HG03066 (cell line): ENCODE measurements around the gene CRIP2.

Experiments
- ATAC-seq: cut with Tn5 transposase; IDR thresholded peaks from one replicate; pipeline ENCODE4 v1.9.1; 2021; ENCODE audit warnings: low read depth; ENCODE audit not compliant: unreplicated experiment

Gene CRIP2

DNA sequence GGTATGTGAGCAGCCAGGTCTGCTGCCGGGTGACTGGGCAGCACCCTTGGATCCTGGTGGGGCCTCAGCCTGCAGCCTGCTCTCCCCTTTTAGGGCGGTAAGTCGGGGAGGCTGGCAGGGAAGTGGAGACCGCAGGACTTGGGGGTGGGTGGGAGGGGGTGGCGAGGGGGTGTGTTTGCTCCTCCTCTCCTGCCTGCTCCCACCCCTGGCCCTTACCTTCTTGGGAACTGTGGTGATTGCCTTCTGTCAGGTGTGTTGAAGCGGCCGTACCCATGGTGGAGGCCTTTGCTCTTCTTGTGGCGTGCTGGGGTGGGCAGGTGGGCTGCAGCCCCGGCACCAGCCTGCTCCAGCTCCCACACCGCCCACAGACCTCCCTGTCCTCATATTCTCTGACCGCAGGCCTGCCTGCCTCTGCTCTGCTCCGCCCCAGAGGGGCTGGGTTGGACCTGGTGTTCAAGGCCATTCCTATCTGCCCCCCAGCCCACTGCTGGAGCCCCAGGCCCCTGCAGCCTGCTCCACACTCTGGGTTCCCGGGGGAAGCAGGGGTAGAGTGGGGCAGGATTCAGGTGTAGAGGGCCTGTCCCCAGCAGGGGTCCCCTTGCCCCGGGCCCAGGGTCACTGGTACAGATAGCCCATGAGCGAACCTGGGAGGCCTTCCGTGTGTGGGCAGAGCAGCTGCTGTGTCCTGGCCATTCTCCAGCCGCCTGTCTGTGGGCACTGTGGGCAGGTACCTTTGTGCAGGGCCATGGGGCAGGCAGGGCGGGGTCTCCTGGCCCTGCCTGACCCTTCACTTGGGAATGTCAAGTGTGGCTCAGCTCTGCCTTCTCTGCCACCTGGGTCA, 21.6 kb downstream of the CRIP2 start:
- ATAC-seq = no peak

DNA sequence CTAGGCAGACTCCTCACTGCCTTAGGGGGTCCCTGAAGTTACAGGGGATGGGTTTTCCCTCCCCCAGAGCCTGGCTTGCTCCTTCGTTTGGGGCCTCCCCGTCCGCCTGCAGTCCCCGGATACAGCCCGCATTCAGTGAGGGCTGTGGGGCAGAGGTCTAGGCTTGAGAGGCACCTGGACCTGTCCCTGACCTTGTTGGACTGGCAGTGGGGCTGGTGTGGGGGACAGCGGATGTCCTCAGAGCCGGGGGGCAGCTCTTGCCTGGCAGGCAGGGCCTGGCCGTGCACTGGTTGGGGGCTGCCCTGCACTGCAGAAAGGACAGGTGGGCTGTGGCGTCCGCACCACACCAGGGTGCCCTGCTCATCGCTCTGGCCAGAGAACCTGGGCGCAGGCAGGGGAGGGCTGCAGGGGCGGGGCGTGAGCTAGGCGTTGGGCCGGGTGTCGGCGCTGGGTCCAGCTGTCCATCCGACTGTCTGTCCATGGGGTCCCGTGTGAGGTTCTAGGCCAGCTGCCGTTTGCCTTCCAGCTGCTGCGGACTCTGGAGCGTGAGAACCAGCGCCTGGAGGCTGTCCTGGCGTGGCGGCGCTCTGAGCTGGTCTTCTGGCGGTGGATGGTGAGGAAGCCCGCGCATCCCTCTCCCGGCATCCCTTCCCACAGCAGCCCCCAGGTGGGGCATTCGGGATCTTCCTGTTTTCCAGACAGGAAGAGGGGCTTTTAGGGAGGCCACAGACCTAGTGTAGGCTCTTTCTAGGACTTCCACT, 22.4 kb downstream of the CRIP2 start:
- ATAC-seq = no peak

DNA sequence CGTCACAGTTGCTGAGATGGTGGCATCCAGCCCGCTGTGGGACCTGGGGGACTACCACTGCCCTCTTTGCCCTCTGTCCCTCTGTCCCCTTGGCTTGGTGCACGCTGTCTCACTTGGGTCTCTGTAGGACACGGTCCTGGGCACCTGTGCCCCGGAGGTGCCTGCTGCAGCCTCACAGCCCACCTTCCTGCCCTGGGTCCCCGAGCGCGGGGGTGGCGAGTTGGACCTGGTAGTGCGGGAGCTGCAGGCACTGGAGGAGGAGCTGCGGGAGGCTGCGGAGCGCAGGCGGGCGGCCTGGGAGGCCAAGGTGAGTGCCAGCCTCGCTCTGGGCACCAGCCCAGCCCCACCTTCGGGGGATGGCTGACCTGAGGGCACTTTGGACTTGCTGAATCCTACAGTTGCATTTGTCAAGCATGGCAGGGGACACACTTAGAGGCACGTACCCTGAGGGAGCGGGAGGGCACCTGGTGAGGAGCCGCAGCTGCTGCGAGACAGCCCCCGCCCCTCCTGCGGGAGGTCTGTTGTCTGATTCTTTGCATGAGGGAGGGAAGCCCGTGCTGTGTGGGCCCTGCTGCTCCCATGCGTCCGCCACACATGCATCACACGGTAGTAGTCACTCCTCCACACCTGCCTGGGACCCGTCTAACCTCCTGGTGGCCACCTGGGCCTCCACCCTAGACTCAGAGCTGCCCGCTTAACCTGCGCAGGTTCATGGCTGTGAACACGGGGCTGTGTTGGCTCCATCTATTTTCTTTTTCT, 23.2 kb downstream of the CRIP2 start:
- ATAC-seq = no peak

DNA sequence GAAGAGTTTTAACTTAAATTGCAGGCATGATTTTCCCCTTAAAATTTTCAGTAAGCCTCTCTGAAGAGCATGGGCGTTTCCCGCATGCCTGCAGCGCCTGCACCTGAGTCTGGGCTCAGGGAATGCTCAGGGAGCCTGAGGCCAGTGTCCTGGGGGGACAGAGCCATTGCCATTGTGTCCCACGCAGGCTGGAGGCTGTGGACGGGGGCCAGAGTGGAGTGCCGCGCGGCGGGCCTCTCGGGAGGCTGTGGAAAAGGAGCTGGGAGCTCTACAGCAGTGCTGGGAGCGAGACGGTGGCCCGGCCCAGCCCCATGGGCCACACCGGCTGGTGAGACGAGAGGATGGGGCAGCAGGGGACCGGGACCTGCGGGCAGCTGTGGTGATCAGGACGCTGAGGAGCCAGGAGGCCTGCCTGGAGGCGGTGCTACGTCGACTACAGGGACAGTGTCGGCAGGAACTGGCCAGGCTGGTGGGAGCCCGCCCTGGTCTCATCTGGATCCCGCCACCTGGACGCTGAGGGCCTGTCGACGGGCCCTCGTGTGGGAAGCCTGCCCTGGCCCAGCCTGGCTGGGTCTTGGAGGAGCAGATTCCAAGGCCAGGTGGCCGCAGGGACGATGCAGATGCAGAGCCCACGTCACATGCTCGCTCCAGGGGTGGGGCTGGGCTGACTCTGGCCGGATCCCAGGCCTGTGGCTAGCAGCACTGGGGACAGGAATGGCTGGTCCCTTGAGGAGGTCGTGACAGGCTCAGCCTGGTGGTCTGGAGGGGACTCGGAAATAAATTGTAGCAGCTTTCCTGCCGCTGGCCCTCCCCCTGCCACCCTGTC, 24.0 kb downstream of the CRIP2 start:
- no peak for ATAC-seq

DNA sequence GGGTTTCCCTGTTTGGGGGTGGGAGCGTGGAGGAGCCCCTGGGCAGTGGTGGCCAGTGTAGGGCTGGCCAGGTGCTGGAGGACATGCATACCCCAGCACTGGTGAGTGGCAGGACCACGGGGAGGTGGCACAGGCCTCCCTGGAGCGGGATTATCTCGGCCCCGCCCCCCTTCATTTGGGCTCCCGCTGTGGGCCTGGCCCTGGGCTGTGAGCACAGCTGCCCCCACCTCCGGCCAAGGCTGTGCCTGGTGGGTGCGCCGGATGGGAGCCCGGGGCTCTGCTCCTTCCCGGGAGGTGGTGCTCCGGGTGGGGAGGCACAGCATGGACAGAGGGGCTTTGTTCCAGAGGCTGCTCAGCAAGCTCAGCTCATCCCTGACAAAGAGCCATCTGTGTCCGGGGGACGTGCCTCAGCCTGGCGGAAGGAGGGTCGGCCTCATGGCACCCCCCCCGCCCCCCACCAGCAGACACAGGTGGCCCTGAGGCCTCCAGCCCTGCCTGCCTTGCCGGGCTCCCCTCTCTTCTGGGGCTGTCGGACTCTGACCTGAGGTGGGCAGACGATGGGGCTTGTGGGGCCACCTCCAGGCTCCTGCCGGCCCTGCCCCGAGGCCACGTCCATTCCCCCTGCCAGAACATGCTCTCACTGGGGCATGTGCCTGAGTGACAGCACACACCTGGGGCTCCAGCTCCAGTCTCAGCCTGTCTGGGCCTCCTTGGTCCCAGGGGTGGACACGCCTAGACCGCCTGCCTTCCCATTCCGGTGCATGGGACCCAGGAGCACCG, 24.8 kb downstream of the CRIP2 start:
- ATAC-seq = no peak

DNA sequence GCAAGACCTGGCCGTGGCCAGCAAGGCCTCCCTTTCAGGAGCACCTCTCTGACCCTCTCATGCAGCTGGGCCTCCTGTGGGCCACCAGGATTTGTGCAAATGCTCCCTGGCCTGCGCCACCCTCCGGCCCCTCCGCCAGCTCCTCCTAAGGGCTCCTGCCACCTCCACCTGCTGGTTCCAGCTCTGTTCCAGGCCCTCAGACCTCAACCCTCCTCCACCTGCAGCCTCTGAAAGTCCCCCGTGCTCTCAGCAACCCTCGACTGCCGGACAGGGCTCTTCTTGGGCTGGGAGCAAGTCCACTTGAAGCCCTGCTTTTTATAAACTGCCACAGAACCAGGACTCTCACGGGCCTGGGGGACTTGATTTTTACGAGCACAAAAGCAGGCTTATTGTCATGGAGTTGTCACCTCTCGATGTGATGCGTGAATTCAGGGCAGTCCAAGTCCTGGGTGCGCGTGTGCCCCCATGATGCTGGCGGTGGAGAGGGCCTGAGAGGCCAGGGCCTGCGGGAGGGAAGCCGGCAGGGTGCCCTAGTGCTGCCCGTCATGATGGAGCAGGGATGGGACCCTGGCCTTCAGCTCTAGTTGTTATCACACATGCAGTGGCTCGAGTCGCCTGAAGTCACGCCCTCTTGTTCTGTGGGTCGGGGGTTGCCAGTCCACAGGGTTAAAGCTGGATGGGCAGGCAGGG, 25.6 kb downstream of the CRIP2 start:
- ATAC-seq = no peak

DNA sequence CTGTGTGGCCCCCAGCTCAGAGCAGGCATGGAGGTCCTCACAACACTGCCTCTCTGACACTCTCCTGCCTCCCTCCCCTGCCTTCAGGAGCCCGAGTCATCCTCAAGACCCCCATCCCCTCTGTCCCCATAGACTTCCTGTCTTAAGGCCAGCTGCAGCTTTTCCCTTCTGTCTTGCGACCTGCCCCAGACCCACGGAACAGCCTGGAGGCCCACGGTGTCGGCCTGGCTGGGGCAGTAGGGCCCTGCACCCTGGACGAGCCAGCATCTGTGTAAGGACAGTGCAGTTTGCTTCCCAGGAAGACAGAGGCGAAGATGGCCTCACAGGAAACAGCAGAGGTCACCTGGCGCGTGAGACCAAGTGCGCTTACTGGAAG, 26.1 kb downstream of the CRIP2 start:
- no peak for ATAC-seq

DNA sequence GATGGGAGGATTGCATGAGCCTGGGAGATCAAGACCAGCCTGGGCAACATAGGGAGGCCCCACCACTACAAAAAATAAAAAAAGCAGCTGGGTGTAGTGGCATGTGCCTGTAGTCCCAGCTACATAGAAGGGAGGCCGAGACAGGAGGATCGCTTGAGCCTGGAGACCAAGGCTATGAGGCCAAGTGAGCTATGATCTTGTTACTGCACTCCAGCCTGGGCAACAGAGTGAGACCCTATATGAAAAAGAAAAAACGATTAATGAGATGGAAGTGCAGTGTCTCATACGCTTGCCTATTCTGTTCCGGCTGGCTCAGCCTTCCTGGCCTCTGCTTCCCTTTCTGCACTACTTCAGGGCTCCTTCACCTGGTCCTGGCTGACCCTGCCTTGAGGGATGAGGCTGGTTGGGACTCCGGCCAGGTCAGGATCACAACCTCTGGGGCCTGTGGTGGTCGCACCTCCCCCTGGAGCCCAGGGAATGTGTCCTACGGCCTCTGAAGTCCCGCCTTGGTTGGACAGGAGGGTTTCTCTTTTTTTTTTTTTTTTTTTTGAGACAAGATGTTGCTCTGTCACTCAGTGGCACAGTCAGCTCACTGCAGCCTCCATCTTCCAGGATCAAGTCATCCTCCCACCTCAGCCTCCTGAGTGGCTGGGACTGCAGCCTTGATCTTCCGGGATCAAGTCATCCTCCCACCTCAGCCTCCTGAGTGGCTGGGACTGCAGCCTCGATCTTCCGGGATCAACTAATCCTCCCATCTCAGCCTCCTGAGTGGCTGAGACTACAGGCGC, 27.1 kb downstream of the CRIP2 start:
- no peak for ATAC-seq

DNA sequence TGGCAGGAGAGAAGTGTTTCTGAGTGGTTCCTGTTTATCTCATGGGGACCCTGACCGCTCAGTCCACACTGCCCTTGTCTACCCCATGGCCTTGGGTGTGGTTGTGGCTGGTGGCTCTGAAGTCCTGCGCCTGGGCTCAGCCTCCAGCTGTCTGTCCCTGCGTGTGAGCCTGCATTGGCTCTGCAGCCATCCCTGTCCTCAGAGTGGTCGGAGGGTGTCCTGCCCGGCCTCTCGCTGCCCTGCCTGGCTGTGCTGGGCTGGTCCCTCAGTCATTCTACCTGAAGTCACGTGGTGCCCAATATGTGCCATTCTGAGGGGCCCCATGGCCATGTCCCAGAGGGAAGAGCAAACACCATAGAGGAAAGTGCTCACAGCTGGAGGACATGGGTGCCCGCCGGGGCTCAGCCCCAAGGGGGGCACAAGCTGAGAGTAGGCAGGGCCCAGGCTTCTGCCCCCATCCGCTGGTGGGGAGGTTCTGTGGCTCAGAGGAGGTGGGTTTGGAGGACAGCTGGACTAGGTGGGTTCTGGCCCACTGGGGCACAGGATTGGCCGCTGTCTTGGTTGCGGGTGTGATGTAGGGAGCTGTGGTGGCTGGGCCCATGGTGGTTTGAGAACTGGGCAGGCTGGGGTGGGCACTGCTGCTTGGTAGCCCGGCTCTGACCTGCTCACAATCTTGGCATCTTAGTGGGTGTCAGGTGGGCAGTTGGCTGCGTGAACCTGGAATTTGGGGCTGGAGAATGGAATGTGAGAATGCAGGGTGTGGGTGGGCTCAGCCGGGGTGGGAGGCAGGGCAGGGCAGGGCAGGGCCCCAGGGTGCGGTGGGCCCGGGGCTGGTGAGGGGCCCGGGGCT, 28.1 kb downstream of the CRIP2 start:
- no peak for ATAC-seq

DNA sequence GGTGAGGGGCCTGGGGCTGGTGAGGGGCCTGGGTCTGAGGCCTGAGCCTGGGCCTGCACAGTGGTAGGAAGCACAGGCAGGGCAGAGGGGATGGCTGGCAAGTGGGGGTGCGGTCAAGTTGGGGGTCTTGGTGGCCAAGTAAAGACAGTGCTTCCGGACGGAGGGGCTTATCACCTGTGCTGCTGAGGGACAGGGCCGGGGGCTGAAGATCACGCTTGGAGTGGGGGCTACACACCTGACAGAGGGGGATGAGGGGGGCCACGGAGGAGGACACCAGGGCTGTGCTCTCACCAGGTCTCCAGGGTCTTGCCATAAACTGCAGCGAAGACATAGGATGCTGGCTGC, 28.6 kb downstream of the CRIP2 start:
- no peak for ATAC-seq

DNA sequence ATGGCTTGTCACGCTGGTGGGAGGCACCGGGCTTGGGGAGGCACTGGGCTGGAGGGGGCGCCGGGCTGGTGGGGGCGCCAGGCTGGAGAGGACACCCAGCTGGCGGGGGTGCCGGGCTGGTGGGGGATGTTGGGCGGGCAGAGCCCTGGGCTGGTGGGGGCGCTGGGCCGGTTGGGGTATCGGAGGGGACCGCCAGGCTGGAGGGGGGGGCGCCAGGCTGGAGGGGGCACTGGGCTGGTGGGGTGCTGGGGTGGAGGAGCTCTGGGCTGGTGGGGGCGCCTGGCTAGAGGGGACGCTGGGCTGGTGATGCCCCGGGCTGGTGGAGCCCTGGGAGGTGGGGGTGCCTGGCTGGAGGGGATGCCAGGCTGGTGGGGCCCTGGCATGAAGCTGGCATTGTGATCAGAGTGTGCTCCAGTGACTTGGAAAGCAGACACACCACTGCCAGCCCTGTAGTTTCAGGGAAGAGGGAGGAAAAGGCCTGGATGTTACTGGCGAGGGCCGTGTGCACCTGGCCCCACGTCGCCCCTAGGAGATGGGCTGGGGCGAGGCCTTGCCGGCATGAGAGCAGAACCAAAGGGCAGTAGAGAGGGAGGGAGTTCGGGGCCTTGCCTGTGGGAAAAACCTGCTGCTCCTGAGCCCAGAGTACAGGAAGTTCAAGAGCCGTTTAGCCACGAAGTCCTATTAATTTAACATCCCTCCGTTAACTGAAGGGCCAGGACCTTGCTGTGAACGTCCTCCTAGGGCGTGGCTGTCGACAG, 29.5 kb downstream of the CRIP2 start:
- ATAC-seq = no peak

DNA sequence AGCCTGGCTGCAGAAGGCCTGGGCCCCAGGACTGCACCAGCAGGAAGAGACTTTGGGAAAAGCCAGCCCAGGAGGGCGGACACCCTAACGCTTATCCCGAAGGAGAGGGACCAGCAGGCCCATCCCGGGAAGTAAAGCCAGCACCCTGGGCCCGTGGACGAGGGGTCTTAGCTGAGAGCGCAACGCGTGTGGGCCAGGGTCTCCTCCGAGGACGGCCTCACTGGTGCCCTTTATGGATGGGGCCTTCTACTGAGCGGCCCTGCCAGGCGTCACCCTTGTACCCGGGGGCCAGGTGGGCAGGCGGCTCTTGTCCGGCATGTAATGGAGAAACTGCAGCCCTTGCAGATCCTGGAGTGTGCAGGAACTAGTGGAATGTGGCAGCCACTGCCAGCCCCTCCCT, 30.5 kb downstream of the CRIP2 start:
- ATAC-seq = no peak

DNA sequence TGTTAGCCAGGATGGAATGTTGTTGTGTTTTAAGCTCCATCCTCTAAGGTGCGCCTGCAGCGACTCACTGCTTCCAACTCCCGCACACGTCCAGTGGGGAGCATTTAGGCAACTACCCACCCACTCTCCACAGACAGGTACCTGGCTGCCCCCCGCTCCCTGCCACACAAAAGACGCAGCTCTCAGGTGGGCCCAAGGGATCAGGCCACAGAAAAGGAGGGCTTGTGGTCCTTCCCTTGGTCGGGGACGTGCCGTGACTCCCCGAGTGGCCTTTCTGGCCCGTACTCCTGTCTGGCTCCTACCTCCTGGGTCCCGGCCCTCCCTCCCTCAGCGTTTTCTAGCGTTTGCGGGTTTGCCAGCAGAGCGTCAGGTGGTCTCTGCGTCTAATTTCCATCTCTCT, 32.6 kb downstream of the CRIP2 start:
- ATAC-seq = no peak

DNA sequence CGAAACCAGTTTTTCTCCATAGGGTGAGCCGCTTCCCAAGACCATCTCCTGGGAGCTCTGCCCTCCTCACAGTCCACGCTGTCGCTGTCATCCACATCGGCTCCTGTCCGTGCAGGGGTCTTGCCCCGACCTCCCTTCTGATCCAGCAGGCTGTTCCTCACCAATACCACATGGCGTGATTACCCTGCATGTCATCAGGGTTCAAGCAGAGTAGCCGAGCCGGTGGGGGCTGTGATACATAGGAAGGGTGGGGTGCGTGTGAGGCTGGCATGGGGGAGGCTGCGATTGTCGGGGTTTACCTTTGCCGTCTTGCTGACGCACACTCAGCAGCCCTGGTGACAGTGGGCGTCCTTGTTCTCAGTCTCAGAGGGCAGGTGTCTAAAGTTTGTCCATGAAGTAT, 33.4 kb downstream of the CRIP2 start:
- ATAC-seq = no peak

DNA sequence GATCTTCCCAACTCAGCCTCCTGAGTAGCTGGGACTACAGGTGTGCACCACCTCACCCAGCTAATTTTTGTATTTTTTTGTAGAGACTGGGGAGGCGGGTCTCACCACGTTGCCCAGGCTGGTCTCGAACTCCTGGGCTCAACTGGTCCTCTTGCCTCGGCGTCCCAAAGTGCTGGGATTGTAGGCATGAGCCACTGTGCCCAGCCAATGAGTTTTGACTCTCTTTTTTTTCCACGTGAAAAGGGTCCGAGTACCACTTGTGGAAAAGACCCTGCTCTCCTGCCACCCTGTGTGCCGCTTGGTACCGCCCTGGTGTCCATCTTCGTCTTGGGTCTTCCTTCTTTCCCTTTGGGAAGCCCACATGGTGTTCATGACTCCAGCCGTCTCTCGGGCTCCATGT, 34.0 kb downstream of the CRIP2 start:
- no peak for ATAC-seq

DNA sequence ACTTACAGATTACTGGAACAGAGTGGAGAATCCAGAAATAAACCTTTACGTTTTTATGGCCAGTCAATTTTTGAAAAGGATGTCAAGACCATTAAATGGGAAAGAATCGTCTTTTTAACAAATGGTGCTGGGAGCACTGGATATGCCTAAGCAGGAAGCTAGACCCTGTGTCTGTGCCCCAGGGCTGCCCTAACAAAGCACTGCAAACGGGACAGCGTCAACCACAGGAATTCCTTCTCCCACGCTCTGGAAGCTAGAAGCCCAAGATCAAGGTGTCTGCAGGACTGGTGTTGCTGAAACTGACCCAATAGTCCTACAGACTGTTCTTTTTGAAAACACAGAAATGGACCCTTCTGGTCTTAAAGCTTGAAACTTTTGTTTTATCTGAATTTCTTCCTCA, 42.5 kb downstream of the CRIP2 start:
- ATAC-seq = no peak
